Measurements from ENCODE around the gene CLCF1.

Gene CLCF1

DNA sequence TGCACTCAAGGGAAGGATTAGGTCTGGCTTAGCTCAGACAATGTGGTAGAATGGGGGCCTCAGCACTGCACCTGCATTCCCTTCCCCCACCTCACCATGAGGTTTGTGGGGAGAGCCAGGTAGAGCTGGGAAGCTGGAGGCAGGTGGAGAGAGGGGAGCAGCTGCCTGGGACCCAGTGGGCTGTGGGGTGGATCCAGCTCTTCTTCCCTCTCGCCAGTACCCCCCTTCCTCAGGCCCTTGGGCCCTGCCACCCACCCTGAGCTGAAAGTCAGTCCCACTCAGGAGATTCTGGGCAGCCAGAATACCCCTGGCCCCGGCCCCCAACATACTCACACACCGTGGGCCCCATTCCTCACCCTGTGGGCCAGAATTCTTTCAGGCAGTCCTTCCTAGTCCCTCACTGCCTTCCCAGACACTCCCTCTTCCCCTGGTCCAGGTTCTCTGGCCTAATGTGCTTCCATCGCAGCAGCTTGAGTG lies 17.0 kb downstream of the CLCF1 start:
- DNase-seq: no peak

DNA sequence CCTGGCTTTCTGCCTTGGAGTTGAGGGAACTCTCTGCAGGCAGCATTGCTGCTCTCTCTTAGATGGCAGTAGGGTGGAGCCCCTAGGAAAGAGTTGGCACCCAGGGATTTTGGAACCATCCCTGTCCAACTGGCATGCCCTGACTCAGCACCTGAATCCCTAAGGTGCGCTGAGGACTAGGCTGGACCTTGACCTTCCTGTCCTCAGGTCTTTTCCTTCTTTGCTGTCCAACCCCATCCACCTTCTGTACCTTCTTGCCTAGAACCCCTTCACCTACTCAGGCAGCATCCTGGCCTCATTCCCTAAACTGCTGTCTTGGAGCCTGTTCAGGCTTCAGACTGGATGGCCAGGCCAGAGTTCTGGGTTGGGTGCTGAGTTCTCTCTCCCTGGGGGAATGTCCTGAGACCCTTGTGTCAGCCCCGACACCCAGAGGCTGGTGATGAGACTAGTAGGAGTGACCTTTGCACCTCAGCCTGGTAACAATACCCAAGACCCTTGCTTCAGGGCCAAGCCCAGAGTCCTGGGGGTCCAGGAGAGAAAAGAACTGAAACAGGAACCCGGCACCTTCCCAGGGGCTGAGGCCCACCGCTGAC lies 17.5 kb downstream of the CLCF1 start:
- no peak for DNase-seq

DNA sequence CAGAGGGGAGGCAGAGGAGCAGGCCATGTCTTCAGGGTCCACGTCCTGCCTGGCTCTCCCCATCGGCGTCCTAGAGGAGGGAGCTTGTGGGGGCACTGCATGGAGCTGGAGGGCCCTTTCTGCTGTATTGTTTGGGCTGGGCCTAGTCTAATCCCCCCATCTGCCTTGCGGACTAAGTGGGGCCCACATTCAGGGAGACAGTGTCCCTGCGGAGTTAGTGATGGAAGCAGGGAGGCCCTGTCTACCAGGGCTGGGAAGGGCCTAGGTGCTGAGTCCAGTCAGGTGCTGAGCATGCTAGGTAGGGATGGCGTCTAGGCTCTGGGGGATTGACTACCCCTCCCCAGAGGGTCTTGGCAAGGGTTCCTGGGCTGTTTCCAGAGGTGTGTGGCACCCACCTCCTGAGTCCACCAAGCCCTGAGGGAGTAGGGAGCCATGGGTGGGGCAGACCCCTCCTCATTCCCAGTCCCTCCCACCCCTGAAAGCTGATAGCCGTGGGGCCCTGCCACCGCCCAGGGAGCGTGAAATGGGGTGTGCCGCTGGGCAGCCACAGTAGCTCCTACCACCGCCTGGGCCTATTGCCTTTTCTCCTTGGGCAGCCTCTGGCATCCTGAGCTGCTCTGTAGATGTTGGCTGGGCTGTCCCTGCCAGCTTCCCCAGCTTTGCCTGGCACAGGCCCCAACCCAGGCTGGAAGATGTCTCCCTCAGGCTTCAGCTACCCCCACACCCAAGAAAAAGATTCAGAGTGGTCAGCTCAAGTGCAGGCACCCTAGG lies 18.2 kb downstream of the CLCF1 start:
- no peak for DNase-seq

DNA sequence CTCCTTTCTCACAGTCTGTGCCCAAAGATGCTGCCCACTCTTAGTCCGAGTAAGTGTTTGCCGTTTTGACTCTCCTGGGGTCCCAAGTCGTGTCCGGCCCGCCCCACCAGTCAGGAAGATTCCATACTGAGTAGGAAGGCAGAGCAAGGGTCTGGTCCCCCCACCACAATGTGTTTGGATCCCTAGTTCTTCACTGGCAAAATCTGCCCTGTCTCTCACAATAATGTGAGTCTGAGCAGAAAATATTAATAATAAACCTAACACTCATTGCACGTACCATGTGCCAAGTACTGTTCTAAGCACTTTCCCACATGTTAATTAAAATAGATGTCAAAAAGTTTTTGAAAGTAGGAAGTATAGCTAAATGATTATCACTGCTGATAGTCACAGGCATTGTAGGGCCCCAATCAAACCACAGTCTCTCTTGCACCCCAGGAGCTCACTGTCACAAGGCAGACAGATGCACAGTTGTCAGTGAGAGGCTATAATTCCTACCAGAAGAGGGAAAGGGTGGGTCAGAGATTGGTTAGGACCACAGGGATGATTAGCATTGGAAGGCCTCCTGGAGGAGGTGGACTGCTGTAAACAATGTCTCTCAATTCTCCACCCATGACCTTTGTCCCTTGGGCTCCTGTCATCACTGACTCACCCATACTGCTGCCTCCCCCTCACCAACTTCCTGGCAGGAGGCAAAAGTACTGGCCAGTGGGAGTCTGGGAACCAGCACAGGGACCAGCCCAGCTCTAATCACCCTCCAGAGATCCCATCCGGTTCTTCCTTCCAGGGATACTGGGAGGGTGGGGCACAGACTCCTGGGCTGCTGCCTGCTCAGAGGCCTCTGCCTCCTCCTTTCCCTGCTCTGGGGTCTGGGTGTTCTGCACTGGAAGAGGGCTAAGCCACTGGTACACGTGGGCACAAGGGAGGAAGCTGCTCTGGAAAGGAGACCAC lies 19.0 kb downstream of the CLCF1 start:
- peak; percentile 35 for DNase-seq

DNA sequence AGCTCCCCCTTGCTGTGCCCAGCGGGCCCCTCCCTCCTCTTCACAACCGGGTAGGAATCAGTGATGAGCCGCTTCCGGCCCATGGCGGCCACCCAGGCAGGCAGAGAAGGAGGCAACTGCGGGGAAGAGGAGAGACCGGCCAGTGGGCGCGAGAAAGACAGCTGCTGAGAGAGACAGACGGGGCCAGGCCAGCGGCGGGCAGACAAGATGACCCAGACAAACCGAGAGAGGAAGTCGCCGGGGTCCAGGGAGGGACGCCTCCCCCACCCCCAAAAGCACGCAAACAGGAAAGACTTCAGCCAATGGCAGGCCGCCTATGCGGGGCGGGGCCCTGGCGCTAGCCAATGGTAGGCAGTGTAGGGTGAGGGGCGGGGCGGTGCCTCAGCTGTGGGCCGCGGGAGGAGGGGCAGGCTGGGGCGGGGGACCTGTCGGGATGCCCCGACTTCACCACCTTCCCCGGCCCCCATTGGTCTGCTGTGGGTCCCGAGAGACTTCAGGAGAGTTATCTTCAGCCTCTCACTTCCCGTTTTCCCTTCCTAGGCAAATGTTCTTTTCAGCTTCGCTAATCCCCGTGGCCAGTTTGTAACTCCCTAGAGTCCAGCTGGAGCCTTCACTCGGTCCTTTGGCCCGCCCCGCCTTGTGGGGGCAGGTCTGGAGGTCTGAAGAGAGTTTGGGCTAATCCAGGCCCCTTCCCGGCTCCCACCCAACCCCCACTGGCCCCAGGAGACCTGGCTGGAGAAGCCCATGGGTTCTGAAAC lies 19.9 kb downstream of the CLCF1 start, which contains the start of gene POLD4:
Gene POLD4 (minus strand): TSS at position 230 of the 758 bp plus-strand sequence. CDS start 147 bp downstream, at position 83.
- DNase-seq: peak; percentile 99

DNA sequence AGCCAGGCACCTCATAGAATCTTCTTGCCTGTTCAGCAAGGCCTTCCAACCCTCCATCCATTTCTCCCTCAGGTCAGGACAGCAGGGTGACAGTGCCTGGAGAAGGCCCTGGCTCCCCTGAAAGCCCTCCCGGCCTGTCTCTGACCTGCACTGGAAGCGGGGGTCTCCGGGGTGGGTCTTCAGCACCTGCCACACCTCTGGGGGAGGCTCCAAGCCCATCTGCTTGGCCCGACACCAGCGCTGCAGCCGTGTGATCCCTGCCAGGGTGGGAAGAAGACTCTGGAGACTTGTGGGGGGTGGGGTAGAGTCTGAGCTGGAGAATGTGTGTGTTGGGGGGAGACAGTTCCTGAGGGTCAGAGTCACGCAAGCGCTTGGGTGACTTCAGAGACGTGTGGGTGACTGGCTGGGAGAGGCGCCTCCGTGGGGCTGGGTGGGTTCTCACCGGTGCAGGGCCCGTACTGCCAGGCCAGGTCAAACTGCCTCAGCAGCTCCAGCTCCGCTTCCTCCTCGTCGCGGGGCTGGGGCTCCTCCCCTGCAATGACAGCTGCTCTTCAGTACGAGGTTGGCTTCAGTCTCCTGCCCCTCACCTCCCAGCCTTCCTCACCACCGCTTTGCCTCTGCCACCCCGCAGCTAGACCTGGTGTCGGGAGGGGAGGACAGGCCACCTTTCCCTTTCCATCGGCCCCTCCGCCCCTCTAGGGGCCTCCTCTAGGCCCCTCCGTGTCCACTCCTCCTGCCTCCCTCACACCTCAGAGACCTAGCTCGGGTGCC lies 20.7 kb downstream of the CLCF1 start:
- peak; percentile 77 for DNase-seq

DNA sequence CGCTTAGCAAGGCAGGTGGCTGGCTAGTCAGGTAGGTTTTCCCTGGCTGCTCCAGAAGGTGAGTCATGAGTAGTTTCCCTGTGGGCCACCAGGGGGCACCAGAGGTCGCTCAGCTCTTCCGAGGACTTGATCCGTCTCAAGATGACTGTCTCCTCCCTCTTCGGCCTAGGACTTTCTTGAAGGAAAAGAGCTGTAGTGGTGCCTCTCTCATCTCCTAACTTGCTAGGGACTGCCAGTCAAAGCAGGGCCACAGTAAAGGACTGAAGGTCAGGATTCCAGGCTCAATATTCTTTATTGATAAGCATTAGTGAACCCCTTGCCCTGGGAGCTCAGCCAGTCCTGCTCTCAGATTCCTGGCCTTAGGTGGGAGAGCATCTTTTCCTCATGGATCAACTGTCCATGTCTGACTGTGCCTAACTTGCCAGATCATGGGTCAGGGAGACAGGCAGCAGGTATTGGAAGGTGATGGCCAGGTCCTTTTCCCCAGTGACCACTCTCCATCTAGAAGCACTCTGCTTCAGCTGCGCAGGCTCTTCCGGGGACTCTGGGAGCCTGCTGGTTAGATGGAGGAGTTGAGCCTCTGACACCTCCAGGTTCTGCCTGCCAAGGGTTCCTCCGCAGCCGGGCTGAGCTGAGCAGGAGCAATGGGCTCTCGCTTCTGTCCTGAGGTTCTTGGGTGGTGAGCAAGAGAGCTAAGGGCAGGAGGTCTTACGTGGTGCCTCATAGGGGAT lies 22.0 kb downstream of the CLCF1 start:
- peak; percentile 83 for DNase-seq

DNA sequence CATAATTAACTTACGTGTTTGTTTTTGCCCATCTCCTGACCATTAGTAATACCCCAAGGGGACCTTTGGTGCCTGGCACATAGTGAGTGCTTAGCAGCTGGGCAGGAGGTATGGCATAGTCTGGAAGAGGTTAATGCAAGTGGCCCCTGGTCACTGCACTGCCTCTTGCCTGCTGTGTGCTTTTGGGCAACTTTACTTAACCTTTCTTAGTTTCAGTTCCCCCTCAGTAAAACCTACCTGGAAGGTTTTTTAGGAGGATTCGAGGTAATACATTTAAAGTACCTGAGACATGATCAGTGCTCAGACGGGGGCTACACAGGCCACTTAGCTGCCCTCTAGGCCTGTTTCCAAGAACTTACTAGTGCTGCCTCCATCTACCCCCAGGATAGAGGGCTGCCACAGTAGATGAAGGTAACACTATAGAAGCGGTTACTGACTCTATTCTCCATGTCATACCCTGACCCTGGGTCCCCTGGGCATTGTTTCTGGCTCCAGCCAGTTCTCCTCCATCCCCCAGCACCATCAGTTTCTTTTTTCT lies 23.4 kb downstream of the CLCF1 start:
- DNase-seq: no peak

DNA sequence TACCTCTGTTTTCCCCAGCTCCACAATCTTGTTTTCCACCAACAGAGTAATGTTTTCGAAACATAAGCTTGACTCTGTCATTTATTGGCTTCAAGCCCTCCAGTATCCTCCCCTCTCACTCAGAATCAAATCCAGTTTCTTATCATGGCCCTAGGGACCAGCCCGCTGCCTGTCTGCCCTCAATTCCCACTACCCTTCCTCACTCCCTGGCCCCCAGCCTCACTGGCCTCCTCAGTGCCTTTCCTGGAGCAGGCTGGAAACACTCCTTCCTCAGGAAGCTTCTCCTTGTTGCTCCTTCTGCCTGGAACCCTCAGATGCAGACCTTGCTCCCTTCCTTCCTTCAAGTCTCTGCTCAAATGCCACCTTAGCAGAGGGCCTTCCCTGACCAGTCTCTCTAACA lies 23.9 kb downstream of the CLCF1 start:
- DNase-seq: no peak

DNA sequence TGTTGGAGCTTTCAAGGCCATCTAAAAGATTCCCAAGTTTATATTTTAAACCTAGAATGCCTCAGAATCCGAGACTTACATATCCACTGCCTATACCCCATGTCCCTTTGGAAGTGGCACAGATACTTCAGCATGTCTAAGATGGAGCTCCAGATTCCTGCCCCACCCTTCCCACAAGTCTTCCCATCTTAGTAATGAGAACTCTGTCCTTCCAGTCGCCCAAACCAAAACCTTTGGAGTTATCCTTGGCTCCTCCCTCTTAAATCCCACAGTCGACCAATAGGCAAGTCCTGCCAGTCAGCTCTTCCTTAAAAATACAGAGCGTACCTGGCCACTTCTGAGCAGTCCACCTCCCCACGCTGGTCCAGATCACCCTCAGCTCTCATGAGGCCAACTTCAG lies 24.4 kb downstream of the CLCF1 start:
- no peak for DNase-seq

DNA sequence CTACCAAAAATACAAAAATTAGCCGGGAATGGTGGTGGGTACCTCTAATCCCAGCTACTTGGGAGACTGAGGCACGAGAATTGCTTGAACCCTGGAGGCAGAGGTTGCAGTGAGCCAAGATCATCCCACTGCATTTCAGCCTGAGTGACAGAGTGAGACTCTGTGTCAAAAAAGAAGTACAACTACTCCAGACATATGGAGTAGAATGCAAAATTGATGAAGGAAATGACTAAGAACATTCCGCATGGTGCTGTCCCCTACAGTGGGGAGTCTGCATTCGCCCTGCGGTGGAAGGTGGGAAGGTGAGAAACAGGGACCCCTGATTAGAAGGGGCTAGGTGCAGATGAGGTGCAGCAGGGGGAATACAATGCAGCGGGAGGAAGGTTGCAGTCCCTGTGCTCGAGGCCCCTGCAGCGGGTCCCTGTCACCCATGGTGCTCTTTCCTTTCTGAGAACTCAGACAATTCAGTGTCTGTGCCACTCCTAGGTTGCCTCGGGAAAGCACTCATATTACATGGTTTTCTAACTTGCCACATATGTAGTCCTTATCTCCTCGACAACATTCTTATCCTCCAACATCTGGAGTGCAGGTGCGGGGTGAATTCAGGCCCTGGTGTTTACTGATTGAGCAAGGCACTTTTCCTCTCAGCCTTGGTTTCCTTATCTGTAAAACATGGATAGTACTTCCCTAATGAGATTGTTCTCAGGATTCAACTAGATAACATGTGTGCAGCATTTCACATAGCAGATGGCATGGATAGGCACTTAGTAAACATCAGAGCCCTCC lies 25.2 kb downstream of the CLCF1 start:
- no peak for DNase-seq

DNA sequence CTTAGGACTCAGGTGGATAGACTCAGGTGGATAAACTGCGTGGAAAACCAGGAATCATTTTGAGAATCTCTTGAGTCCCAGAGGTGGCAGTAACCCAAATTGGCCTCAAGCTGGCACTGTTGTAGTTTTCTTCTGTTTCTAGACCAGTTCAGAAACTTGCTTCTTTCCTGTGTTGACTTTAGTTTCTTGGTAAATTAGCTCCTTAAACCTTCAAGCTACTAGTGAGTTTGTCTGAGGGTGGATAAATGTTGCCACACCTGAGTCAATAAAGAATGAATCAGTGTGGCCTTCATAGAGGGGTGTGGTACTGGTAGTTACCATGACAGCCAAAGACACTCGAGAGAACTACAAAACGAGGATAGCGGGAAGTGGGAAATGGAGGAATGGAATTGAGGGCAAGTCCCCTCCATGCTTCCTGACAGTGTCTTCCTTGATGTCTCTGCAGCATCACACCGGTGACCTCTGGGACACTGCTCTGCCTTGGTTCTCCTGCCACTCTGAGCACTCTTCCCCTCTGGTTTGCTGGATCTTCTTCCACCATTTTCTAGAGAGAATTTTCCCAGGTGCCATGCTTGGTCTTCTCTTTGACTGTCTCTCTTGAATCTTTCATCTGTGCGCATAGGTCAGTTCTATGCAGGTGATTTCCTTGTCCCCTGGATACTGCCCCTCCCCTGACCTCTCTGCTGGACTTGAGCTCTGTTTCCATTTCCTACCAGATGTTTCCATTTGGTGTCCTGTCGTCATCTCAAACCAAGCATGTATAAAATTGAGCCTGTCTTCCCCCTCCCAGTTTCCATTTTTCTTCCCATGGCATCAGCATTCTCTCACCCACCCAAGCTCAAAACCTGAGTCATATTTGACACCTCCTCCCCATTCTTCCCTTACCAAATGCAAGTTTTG lies 27.2 kb downstream of the CLCF1 start:
- DNase-seq: peak; percentile 40

DNA sequence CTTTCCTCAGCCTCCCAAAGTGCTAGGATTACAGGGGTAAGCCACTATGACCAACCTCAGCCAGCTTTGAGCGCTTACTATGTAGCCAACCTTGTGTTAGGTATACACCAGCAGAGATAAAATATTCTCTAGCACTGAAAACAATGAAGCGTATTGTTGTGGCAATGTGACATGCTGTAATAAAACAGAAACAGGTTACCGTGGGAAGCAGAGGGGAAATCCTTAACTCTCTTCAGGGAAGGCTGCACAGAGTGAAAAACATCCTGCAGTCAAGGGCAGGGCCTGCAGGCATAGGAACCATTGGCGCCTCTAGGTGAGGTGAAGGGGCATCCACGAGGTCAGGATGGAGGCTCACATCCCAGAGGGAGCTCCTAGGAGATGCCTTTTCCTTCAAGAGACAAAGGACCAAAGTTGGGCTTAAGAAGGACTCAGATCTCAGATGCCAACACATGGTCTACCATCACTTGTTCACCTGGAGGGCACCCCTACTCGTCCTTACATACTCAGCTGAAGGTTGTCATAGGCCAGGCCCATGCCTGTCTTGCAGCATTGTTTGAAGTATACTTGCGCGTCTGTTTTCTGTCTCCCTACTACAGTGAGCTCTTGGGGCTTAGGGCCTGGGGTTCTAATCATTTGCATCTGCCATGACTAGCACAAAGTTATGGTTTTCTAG lies 28.0 kb downstream of the CLCF1 start:
- no peak for DNase-seq

DNA sequence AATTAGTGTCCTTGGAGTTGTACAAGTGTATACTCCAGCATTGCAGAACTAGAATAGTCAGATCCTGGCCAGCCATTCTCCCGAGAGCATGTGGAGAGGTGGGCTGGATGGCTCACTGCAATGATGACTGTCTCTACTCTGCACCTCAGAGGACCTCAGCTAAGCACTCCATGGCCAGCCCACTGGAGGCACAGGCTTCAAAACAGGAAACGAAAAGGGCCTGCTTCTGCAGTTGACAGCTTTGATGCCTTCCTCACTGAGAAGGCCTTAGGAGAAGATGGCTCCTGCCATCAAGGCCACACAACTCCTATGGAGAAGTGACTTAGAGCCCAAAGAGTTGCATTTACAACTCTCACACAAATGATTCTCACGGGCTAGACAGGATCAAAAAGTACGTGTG lies 29.1 kb downstream of the CLCF1 start:
- peak; percentile 64 for DNase-seq

DNA sequence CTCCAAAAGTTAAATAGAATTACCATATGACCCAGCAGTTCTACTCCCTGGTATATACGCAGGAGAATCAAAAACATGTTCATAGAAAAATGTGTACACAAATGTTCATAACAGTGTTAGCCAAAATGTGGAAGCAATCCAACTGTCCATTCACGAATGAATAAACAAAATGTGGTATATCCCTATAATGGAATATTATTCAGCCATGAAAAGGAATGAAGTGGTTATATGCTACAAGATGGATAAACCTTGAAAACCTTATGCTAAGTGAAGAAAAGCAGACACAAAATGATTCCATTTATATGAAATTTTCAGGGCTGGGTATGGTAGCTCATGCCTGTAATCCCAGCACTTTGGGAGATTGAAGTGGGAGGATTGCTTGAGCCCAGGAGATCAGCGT lies 36.1 kb downstream of the CLCF1 start:
- DNase-seq: no peak

DNA sequence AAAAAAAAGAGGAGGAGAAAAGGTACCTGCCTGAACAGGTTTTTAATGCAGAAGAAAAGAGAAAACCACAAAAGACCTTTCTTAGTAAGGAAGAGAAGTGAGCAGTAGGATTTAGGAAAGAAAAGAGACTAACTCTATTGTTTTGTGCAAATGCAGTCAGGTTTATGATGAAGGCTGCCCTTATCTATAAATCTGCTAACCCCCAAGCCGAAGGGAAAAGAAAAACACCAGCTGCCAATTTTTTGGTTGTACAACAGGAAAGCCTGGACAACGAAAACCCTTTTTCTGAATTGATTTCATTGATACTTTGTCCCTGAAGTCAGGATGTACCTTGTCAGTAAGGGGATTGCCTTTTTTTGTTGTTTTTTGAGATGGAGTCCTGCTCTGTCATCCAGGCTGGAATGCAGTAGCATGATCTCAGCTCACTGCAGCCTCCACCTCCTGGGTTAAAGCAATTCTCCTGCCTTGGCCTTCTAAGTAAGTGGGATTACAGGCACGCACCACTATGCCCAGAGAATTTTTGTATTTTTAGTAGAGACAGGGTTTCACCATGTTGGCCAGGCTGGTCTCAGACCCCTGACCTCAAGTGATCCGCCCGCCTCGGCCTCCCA lies 41.2 kb downstream of the CLCF1 start:
- no peak for DNase-seq

DNA sequence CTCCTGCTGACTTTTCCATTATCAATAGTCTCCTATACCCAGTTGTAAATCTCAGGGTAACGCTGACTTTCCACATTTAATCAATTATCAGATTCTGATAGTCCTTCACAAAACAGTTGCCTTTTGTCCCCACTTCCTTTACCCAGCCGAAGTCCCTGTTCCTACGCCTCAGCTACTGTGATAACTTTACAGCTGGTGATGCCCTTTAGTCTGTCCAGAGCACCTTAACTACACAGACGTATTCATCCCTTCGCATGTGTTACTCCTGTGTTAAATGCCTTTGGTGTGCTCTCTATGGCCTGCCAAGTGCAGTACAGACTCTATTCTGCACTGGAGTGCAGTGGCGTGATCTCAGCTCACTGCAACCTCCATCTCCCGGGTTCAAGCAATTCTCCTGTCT lies 49.9 kb downstream of the CLCF1 start:
- no peak for DNase-seq

DNA sequence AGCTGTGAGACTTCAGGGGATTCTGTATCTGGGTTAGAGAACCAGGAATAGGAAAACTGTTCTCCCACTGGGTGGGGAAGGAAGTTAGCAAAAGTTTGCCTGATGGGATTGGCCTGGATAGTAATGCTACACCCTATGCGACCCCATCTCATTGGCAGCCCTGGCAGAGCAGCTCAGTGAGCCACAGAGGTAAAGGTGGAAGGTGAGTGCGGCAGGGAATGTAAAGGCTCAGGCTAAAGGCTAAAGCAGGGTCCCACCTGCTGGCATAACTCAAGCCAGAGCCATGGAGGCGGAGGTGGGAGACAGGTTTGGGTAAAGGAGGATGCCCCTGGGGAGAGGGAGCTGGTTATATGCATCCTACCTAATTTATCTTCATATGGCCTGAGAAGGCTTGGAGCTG lies 51.3 kb downstream of the CLCF1 start:
- DNase-seq: no peak

Data from CD4-positive, alpha-beta T cell treated with Interleukin-6 for 4 hours (primary cell).